HG03175 (cell line): ENCODE results near the gene EXOC6B.

Experiments used
- ATAC-seq: cut with Tn5 transposase; IDR thresholded peaks from one replicate; pipeline ENCODE4 v1.9.1; 2021; ENCODE audit warnings: mild to moderate bottlenecking, moderate library complexity; ENCODE audit not compliant: unreplicated experiment

The EXOC6B gene

GRCh38 chr2:72744049-72744448 lies 81.8 kb downstream of the EXOC6B start:
- ATAC-seq: no peak

DNA sequence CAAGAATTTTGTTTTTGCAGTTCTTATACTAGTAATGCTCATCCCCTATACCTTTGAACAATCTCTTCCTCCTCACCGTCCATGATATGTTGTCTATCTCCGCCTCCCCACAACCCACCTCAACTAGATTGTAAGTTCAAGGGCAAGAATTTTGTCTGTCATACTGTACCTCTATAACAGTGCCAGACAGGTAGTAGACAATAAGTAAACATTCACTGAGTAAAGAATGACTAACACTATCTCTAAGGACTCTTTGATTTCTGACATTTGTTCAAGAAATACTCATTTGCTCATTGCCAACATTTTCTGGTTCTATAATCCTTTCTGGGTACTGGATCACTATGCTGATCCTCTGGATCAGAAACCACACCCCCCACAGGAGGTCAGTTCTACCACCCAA lies 82.4 kb downstream of the EXOC6B start:
- no peak for ATAC-seq

GRCh38 chr2:72738096-72738495 lies 87.7 kb downstream of the EXOC6B start:
- ATAC-seq: no peak

DNA sequence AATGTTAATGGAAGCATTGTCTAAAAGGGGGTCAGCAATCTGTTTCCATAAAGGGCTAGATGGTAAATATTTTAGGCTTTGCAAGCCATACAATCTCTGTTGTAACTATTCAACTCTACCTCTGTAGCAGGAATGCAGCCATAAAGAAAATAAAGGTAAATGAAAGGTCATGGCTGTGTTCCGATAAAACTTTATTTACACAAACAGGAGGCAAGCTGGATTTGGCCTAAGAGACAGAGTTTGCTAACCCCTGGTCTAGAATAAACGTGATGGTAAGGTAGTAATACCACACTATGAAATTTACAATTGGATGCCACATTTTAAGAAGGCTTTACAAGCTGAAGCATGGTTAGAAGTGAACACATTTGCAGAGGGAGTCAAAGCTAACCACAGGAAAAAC lies 91.4 kb downstream of the EXOC6B start:
- ATAC-seq: no peak

- no peak for ATAC-seq
Measured at GRCh38 chr2:72731116-72731515, 94.7 kb downstream of the EXOC6B start.

- no peak for ATAC-seq
Measured at GRCh38 chr2:72727356-72727755, 98.5 kb downstream of the EXOC6B start.

DNA sequence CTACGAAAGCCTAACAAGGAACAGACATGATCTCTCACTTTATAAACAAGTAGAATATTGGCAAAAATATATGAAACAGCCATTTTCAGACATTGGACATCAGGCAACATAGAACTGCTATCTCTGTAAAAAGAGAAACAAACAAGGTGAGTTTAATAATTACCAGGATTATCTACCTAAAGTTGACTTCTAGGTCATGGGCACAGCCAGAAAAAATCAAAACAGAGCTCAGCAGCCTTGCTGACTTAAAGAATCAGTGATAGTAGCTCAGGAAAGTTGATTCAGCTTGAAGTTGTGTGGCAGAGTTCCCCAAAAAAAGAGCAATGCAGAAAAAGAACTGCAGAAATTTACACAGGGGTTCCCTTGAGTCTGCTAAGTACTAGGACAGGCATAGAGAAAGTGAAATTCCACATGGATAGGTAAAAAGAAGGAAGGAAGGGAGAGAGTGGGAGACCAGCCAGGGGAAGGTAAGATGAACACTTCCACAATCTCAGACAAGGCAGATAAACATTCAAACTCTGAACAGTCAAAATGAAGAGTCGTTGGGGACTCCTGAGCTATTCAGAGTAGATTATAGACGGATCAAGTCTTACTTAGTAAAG lies 102.0 kb downstream of the EXOC6B start:
- ATAC-seq: no peak

- no peak for ATAC-seq
Measured at GRCh38 chr2:72722492-72723070, 103.3 kb downstream of the EXOC6B start.

GRCh38 chr2:72719416-72719815 lies 106.4 kb downstream of the EXOC6B start:
- ATAC-seq: no peak

DNA sequence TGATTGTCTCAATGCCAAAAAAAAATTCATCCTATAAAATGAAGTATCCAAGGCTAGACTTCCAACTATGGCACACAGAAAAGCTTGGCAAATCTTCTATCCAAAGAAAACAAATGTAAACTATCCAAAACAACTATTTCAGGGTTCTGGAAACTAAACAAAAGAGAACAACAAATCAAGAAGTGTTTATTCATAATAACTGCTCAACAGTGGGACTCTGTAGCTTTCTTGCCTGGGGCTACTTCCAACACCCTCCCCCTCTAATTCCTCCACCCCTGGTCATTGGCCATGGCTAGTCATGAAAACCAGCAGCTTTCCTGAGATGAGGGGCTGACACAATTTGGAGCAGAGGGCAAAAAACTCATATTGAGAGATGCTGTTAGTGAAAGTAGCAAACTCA lies 107.0 kb downstream of the EXOC6B start:
- no peak for ATAC-seq

GRCh38 chr2:72716601-72717000 lies 109.2 kb downstream of the EXOC6B start:
- no peak for ATAC-seq

GRCh38 chr2:72713857-72714256 lies 112.0 kb downstream of the EXOC6B start:
- ATAC-seq: no peak

DNA sequence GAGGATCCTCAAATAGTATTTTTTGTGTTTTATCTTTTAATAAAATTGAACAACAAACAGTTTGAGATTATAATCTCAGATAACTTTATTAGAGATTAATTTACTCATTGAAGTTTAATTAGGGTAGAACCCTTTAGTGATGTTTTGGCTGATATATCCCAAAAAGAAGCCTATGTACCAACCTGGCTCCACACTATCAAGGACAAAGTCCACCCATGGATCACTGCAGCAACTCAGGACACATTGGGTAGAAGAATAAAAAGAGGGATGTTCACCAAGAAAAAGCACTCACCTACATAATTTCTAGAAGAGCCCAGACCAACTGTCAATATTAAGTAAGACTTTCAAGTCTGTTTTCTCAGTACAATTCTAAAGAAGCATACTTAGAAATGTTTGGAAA lies 112.9 kb downstream of the EXOC6B start:
- ATAC-seq: no peak

DNA sequence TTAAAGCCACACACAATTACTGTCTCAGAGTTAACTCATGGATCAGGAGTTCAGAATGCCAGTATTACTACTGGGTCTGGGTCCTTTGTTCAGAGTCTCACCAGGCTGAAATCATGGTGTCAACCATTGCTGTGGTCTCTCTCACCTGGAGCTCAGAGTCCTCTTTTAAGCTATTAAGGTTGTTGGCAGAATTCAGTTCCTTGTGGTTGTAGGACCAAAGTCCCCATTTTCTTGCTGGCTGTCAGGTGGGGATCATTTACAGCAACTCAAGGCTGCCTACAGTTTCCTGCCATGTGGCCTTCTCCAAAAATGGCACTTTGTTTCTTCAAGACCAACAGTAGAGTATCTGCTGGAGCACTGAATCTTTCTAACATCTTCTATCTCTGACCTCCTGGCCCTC lies 113.5 kb downstream of the EXOC6B start:
- ATAC-seq: no peak

DNA sequence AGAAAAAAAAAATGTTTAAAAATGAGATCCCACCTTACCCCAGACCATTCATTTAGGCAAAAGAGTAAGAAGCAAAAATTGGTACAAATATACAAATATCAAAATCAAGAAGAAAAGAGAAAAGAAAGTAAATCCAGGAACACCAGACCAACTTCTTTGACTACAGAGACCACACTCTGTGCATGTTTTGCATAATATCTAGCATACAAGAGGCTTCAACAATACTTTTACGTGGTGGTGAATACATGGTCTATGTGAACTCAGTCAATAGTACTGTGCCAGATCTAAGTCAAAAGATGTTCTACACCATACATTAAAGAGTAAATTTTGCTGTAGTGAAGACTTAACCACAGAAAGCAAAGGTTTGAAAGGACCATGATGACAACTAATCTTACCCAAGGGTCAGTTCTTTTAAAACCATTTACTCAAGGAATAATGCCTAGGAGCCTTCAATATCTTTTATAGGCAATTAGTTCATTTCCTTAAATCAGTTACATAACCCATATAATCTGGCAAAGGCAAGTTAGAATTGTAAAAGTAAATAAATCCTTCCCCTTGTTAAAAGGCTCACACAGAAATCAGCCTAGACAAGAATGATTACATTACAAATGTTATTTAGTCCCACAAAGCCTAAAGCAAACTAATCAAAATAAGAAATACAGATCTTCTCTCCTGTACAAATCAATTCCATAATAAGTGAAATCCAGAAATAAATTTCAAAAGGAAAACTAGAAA lies 115.2 kb downstream of the EXOC6B start:
- no peak for ATAC-seq

DNA sequence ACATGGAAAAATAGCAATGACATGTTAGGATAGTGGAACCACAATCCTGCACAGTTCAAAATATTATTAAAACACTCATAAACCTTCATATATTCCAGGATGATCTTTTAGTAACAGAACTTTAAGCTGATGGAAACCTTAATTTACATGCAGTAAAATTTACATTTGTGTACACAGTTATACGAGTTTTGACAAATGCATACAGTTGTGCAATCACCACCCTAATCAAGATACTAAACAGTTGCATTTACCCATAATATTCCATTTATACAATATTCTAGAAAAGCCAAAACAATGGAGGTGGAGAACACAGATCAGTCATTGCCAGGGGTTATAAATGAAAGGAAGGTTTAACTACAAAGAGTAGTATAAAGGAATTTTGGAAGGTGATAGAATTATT lies 117.6 kb downstream of the EXOC6B start:
- no peak for ATAC-seq

DNA sequence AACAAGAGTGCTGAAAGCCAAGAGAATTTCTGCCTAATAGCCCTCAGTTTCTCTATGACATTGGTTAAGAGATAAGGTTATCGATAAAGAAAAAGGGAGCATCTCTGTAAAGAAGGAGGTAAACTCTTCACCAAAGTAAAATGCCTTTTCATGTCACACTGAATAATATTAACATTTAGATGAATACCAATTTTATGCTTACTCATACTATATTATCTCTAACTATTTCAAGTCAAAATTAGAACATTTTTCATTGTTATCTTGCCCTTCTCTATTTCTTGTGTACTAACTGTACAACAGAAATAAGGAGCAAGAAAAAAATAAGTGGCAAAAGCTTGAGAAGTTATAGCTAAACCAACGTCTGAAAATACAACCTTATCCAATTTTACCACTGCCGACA lies 127.5 kb downstream of the EXOC6B start:
- ATAC-seq: no peak

- ATAC-seq: no peak
Measured at GRCh38 chr2:72696559-72696958, 129.3 kb downstream of the EXOC6B start.

DNA sequence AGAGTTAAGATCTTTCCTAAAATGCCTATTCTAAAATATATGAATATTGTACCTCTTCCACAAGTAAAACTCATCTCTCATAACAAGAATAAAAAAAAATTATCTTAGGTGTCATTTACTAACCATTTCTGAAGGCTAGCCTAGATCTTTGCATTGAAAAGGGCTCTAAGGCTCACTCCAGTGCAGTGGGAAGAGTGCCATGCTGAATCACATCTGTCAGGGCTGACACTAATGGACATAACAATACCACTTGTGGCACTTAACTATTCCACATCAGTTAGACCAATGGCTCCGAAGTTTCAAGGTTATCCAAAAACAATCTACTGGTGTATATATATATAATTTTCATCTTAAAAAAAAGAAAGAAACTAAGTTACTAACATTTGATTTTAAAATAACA lies 130.2 kb downstream of the EXOC6B start:
- no peak for ATAC-seq

DNA sequence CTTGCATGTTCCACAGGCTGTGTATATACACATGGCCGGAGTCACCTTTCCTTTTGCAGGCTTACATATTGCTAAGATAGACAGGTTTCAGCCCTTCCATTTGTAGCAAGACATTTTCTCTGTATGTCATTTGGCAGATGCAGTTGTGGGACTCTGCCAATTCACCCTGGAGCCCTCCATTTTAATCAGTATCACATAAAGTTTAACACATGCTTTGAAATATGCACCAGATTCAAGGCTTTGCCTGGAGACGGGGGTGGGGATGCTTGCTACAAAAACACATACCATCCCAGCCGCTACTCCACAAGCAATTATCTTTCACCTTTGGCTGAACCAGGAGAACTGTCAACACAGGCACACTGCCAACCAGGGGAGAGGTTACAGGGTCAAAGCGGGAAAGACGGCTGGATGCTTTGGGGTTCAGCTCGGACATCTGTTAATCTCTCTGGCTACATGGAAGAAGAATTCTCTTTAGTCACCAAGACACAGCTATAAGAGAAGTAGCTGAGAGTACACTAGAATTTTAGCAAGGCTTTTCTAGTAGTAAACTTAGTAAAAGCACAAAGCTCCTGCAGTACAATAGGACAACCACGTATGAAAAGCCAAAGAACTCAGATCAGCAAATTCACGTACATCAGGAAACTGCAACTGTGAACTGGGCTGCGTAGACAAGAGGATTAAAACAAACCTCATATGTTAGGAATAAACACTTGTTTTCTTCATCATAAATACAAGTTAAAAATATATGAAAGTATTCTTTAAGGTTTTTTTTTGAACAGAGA lies 130.9 kb downstream of the EXOC6B start:
- no peak for ATAC-seq

GRCh38 chr2:72689579-72690195 lies 136.1 kb downstream of the EXOC6B start:
- no peak for ATAC-seq
